ENCODE data around the gene PSD4.
A peak's percentile ranks its signal among the peaks of the same experiment; 100 is the strongest.

The PSD4 gene

GRCh38 chr2:113209646-113210171 lies 35.9 kb downstream of the PSD4 start (continued):
- TF ChIP-seq, protein P1, sequence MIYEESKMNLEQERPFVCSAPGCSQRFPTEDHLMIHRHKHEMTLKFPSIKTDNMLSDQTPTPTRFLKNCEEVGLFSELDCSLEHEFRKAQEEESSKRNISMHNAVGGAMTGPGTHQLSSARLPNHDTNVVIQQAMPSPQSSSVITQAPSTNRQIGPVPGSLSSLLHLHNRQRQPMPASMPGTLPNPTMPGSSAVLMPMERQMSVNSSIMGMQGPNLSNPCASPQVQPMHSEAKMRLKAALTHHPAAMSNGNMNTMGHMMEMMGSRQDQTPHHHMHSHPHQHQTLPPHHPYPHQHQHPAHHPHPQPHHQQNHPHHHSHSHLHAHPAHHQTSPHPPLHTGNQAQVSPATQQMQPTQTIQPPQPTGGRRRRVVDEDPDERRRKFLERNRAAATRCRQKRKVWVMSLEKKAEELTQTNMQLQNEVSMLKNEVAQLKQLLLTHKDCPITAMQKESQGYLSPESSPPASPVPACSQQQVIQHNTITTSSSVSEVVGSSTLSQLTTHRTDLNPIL (CRISPR knock-in tag; IDR thresholded peaks at IDR 0.05; ENCODE audit: low read depth), result no peak
- TF ChIP-seq OSR1 (CRISPR knock-in tag; IDR thresholded peaks at IDR 0.05), result no peak
- TF ChIP-seq CSDC2 (CRISPR knock-in tag; IDR thresholded peaks at IDR 0.05), result no peak

DNA sequence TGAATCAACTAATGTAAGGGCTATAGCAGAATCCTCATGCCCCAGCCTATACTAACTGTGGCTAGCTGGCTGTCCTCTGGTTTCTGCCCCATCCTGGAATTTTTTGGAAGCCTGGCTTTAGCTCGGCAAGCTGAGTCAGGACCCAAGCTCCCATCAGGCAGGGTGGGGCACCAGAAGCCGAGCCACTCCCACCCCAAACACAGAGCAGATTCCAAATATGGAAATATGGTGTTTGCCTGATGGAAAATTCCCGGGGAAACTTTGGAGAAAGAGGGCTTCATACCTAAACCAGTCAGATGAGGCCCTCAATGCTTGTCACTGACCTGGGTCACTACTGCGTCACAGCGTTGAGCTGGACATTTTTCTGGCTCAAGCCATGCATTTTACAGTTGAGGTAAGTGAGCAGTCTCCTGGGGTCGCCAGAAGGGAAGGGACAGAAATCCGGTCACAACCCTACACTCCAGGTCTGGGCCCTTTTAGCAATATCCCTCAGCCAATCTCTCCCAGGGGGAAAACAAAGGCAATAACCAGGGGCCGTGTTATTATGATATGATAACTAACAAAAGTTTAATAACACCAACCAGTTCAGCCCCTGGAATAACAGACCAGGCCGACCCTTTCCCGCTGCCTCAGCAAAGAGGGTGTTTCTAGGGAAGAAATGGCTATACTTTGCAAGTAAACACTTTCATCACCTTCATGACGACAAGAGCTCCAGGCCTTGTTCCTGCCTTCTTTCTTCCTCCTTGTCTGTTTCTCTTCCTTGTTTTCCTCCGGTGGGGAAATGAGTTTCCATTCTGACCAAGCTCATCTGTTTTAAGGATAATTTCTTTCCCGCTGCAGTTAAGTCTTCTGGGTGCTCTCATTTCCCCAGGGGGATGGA lies 37.7 kb downstream of the PSD4 start:
- TF ChIP-seq ESRRG (CRISPR knock-in tag; IDR thresholded peaks at IDR 0.05), result no peak
- no peak for TF ChIP-seq TCF4 (CRISPR knock-in tag; IDR thresholded peaks at IDR 0.05; ENCODE audit: borderline replicate concordance)
- no peak for TF ChIP-seq ARNTL (CRISPR knock-in tag; IDR thresholded peaks at IDR 0.05; ENCODE audit: borderline replicate concordance, low read depth)
- no peak for TF ChIP-seq BACH2 (CRISPR knock-in tag; IDR thresholded peaks at IDR 0.05; ENCODE audit: borderline replicate concordance)
- no peak for TF ChIP-seq TSHZ2 (CRISPR knock-in tag; IDR thresholded peaks at IDR 0.05)
- TF ChIP-seq ZFP3 (CRISPR knock-in tag; IDR thresholded peaks at IDR 0.05), result no peak
- ATAC-seq, result peak; percentile 19; the same call in 1 of the 3 replicates

- ATAC-seq, result peak; percentile 36; the same call in 1 of the 3 replicates
- no peak for TF ChIP-seq ZNF565 (CRISPR knock-in tag; conservative IDR thresholded peaks at IDR 0.05; ENCODE audit: low read depth)
- no peak for TF ChIP-seq PPARA (CRISPR knock-in tag; IDR thresholded peaks at IDR 0.05; ENCODE audit: borderline replicate concordance)
- no peak for TF ChIP-seq ZC3H10 (CRISPR knock-in tag; IDR thresholded peaks at IDR 0.05)
- TF ChIP-seq RARB (CRISPR knock-in tag; IDR thresholded peaks at IDR 0.05), result no peak
- no peak for TF ChIP-seq ISL1 (CRISPR knock-in tag; IDR thresholded peaks at IDR 0.05)
- TF ChIP-seq TSHZ2 (CRISPR knock-in tag; IDR thresholded peaks at IDR 0.05), result no peak
- no peak for TF ChIP-seq CSRNP3 (CRISPR knock-in tag; IDR thresholded peaks at IDR 0.05)
- TF ChIP-seq ZNF70 (CRISPR knock-in tag; IDR thresholded peaks at IDR 0.05), result no peak
- no peak for TF ChIP-seq SNAI2 (CRISPR knock-in tag; IDR thresholded peaks at IDR 0.05)
- no peak for TF ChIP-seq TOX (CRISPR knock-in tag; IDR thresholded peaks at IDR 0.05; ENCODE audit: borderline replicate concordance)
- no peak for TF ChIP-seq ZFP30 (CRISPR knock-in tag; IDR thresholded peaks at IDR 0.05)
- TF ChIP-seq BACH2 (CRISPR knock-in tag; IDR thresholded peaks at IDR 0.05; ENCODE audit: borderline replicate concordance), result no peak
- TF ChIP-seq, protein P2, sequence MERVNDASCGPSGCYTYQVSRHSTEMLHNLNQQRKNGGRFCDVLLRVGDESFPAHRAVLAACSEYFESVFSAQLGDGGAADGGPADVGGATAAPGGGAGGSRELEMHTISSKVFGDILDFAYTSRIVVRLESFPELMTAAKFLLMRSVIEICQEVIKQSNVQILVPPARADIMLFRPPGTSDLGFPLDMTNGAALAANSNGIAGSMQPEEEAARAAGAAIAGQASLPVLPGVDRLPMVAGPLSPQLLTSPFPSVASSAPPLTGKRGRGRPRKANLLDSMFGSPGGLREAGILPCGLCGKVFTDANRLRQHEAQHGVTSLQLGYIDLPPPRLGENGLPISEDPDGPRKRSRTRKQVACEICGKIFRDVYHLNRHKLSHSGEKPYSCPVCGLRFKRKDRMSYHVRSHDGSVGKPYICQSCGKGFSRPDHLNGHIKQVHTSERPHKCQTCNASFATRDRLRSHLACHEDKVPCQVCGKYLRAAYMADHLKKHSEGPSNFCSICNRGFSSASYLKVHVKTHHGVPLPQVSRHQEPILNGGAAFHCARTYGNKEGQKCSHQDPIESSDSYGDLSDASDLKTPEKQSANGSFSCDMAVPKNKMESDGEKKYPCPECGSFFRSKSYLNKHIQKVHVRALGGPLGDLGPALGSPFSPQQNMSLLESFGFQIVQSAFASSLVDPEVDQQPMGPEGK (CRISPR knock-in tag; IDR thresholded peaks at IDR 0.05; ENCODE audit: borderline replicate concordance), result no peak
- TF ChIP-seq, protein P1 (CRISPR knock-in tag; IDR thresholded peaks at IDR 0.05; ENCODE audit: low read depth), result no peak
- TF ChIP-seq ZFP3 (CRISPR knock-in tag; IDR thresholded peaks at IDR 0.05), result no peak
- TF ChIP-seq, protein P3, sequence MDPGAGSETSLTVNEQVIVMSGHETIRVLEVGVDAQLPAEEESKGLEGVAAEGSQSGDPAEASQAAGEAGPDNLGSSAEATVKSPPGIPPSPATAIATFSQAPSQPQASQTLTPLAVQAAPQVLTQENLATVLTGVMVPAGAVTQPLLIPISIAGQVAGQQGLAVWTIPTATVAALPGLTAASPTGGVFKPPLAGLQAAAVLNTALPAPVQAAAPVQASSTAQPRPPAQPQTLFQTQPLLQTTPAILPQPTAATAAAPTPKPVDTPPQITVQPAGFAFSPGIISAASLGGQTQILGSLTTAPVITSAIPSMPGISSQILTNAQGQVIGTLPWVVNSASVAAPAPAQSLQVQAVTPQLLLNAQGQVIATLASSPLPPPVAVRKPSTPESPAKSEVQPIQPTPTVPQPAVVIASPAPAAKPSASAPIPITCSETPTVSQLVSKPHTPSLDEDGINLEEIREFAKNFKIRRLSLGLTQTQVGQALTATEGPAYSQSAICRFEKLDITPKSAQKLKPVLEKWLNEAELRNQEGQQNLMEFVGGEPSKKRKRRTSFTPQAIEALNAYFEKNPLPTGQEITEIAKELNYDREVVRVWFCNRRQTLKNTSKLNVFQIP (CRISPR knock-in tag; IDR thresholded peaks at IDR 0.05; ENCODE audit: borderline replicate concordance, low read depth), result no peak
- TF ChIP-seq ZNF8 (CRISPR knock-in tag; IDR thresholded peaks at IDR 0.05), result no peak
- TF ChIP-seq ESRRG (CRISPR knock-in tag; IDR thresholded peaks at IDR 0.05), result no peak
- no peak for TF ChIP-seq CSDC2 (CRISPR knock-in tag; IDR thresholded peaks at IDR 0.05)
Observed at GRCh38 chr2:113212245-113213060, 38.7 kb downstream of the PSD4 start.

Data from SK-N-SH treated with all-trans-retinoic acid at 6 μM for 48 hours (cell line).